ENCODE data around the gene SIM2. TPM values are rescaled to one million over a fixed set of nuclear protein-coding genes. Genes with fewer than 3 reads are reported as not detected.

The SIM2 gene
- total and polyA plus RNA-seq, 8 donors, result 1.2 to 1.6 (median 1.4) TPM; not detected in 2

GRCh38 chr21:36713746-36714145, 14.8 kb downstream of the SIM2 start:
- no peaks in the 10 kb centered on the region for H3K9me3 ChIP-seq
- intact Hi-C loops (cut with DNase I), result no loop called here
- no peak overlapping the region for H3K4me3 ChIP-seq
- no peak for DNase-seq
- no peak overlapping the region for H3K27ac ChIP-seq
- TF ChIP-seq, protein P1, sequence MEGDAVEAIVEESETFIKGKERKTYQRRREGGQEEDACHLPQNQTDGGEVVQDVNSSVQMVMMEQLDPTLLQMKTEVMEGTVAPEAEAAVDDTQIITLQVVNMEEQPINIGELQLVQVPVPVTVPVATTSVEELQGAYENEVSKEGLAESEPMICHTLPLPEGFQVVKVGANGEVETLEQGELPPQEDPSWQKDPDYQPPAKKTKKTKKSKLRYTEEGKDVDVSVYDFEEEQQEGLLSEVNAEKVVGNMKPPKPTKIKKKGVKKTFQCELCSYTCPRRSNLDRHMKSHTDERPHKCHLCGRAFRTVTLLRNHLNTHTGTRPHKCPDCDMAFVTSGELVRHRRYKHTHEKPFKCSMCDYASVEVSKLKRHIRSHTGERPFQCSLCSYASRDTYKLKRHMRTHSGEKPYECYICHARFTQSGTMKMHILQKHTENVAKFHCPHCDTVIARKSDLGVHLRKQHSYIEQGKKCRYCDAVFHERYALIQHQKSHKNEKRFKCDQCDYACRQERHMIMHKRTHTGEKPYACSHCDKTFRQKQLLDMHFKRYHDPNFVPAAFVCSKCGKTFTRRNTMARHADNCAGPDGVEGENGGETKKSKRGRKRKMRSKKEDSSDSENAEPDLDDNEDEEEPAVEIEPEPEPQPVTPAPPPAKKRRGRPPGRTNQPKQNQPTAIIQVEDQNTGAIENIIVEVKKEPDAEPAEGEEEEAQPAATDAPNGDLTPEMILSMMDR (IDR thresholded peaks at IDR 0.05), result no peak
- H3K36me3 ChIP-seq, result no peaks in the 10 kb centered on the region
- H3K27me3 ChIP-seq, result peaks cover 82 to 100% of the 10 kb centered on the region in 2 donors
- no peak for ATAC-seq
- peaks cover 0 to 8% of the 10 kb centered on the region in 2 donors for H3K4me1 ChIP-seq

- no peaks in the 10 kb centered on the region for H3K9me3 ChIP-seq
- no peaks in the 10 kb centered on the region for H3K4me1 ChIP-seq
- no peak overlapping the region for H3K27ac ChIP-seq
- no peak overlapping the region for H3K4me3 ChIP-seq
- ATAC-seq (no peak), DNase-seq (no peak)
- H3K36me3 ChIP-seq, result no peaks in the 10 kb centered on the region
- intact Hi-C loops (cut with DNase I), result no loop called here
- TF ChIP-seq, protein P1 (IDR thresholded peaks at IDR 0.05), result no peak
- peaks cover 56 to 94% of the 10 kb centered on the region in 2 donors for H3K27me3 ChIP-seq
Measured at GRCh38 chr21:36716387-36716786, 17.5 kb downstream of the SIM2 start.

DNA sequence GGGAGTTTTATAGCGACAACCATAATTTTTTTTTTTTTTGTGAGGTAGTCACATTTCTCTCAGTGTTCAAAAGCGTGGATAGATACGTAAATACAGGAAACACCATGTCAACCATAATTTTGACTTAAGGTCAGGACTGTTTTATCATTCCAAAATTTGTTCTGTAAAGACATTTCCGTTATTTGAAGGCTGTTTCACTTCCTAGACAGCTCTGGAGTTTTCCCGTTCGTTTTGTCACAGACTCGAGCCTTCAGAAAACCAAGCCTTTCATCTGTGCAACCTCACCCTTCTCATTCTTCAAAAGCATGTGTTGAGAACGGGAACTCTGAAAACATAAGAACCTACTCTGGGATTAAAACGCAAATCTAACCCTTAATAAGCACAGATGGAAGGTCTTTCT, 17.9 kb downstream of the SIM2 start:
- no peak overlapping the region for H3K4me3 ChIP-seq
- DNase-seq, result no peak
- ATAC-seq, result no peak

GRCh38 chr21:36717976-36718375, 19.1 kb downstream of the SIM2 start:
- Histone ChIP-seq H3K4me1 (no peaks in the 10 kb centered on the region), H3K27me3 (peaks cover 40 to 81% of the 10 kb centered on the region in 2 donors), H3K9me3 (no peaks in the 10 kb centered on the region), H3K27ac (no peak overlapping the region), H3K36me3 (no peaks in the 10 kb centered on the region), H3K4me3 (no peak overlapping the region)
- intact Hi-C loops (cut with DNase I), result no loop called here
- TF ChIP-seq, protein P1 (IDR thresholded peaks at IDR 0.05), result no peak
- DNase-seq (no peak), ATAC-seq (no peak)

More for the DNA sequence above, 17.9 kb downstream of the SIM2 start:
- Histone ChIP-seq H3K27ac (no peak overlapping the region), H3K9me3 (no peaks in the 10 kb centered on the region), H3K27me3 (peaks cover 52 to 90% of the 10 kb centered on the region in 2 donors), H3K4me1 (no peaks in the 10 kb centered on the region), H3K36me3 (no peaks in the 10 kb centered on the region)
- TF ChIP-seq, protein P1 (IDR thresholded peaks at IDR 0.05), result no peak
- intact Hi-C loops (cut with DNase I), result no loop called here

GRCh38 chr21:36718951-36719501, 20.1 kb downstream of the SIM2 start:
- TF ChIP-seq, protein P1 (IDR thresholded peaks at IDR 0.05), result no peak
- no peaks in the 10 kb centered on the region for H3K4me1 ChIP-seq
- H3K36me3 ChIP-seq, result no peaks in the 10 kb centered on the region
- H3K9me3 ChIP-seq, result no peaks in the 10 kb centered on the region
- intact Hi-C loops (cut with DNase I), result no loop called here
- H3K27ac ChIP-seq, result no peak overlapping the region
- DNase-seq, result peak in 1 of 4 donors; percentile 18
- ATAC-seq, result no peak
- peaks cover 30 to 81% of the 10 kb centered on the region in 2 donors for H3K27me3 ChIP-seq
- no peak overlapping the region for H3K4me3 ChIP-seq

Measured in left lung (tissue), 10 donors.